Left renal pelvis (tissue), 4 donors: Measurements from ENCODE around the gene RPA1. TPM values are rescaled to one million over a fixed set of nuclear protein-coding genes. Genes with fewer than 3 reads are reported as not detected.
"Not testable (repeated sequence)": the region's sequence is repeated elsewhere in the genome, so short reads cannot be mapped to it uniquely, and the experiment has no call there.

ENCODE experiments used
- DNase-seq, 4 donors: peaks; one replicate each; pipeline ENCODE4 v3.0.0-alpha.2; 2013; ENCODE audit warnings: low read depth in 4 of 4, low spot score in 3 of 4
- polyA plus RNA-seq, 4 donors: library from polyadenylated mRNA; unstranded; fragments of 120-200 nt; gene quantifications; one replicate each; pipeline ENCODE4 v1.2.1, GENCODE V29; 2013; ENCODE audit not compliant: insufficient read length in 4 of 4

RPA1 gene
- polyA plus RNA-seq, 4 donors, result 105 to 142 (median 123) TPM

DNA sequence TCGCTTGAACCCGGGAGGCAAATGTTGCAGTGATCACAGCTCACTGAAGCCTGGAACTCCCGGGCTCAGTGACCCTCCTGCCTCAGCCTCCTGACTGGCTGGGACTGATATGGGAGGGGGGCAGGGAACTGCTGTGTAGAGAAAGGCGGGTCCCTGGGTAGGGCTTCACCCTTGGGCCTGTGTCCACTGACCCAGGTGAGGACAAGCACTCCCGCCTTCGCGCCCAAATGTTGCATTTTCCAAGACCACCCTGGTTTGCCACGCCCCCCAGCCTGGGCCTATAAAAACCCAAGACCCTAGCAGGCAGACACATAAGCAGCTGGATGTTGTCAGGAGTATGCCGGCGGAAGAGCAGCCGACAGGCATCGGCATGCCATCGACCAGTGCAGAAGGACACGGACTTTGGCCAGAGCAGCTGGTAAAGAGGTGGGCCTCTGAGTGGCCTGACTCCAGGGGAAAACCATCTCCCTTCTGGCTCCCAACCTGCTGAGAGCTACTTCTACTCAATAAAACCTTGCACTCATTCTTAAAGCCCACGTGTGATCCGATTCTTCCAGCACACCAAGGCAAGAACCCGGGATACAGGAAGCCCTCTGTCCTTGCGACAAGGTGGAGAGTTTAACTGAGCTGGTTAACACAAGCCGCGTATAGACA is 19.2 kb upstream of the RPA1 start:
- no peak for DNase-seq

DNA sequence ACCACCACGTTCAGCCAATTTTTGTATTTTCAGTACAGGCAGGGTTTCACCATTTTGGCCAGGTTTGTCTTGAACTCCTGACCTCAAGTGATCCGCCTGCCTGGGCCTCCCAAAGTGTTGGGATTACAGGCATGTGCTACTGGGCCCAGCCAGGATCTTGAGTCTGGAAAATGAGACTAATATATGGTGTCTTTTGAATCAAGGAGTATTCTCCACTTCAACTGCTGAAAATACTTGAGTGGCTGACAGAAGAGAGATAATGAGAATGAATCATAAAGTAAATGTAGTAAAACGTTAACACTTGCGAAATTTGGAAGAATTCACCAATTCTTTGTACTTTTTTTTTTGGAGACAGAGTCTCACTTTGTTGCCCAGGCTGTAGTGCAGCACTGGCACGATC is 16.7 kb upstream of the RPA1 start:
- DNase-seq, result no peak

DNA sequence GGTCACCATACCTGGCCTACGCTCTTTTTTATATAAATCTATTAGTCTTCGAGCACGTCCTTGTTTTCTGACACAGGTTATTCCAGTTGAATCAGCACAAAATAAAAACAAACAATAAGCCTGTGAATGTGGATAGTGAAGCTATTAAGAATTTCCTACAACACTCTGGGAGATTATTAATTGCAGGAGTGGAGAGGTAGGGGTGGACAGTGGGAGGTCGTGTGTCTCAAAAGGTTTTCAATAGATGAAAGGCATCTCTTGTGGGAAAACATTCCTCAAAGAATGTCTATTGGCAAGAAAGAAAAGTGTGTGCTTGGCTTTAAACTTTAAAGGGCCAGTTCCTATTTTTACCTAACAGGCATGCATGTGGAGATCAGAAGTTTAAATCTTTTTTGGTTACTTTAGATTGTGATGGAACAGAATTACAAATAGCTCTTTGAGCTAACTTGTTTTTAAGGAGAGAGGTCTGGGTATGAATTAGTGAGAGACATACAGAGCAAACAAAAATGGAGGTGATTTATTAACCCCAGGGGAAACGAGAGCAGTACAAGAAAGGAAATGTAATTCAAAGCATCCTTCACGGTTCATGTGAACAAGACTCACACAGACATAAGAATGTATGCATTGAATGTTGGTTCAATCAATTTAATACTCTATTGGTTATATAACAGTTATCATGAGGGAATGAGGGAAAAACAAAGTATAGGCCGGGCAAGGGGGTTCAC is 9.1 kb upstream of the RPA1 start:
- DNase-seq, result no peak

DNA sequence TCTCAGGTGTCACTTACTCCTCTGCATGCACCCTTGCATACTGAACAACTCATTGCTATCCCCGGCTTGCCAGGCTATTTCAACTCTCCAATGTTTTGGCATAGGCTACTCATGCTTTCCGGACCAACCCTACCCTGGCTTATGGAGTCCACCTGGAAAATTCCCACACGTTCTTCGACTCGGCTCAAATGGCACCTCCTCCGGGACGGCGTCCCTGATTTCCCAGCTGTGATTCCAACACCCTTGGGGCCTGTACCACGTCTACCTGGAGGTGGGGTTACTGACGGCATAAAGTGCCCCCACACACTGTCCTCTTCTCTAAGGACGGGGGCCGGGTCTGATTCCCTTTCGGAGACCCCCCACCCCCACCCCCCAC is 601 bp upstream of the RPA1 start:
- DNase-seq, result no peak

DNA sequence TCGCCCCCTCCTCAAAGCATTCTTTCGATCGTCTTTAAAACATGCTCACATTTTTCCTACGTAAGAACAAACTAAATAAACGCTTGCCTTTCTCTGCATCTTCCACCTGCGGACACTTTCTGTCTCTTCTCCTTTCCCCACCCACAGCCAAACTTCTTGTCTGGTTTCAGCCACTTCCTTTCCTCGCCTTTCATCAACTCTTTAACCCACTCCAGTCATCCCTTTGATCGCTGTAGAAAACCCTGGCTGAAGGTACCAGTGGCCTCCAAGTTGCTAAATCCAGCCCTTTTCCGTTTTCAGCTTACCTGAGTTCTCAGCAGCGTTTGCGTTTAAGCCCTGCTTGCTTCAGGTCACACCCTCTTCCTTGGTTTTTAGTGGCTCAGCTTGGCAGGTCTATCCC is 483 bp downstream of the RPA1 start:
- DNase-seq, result no peak

DNA sequence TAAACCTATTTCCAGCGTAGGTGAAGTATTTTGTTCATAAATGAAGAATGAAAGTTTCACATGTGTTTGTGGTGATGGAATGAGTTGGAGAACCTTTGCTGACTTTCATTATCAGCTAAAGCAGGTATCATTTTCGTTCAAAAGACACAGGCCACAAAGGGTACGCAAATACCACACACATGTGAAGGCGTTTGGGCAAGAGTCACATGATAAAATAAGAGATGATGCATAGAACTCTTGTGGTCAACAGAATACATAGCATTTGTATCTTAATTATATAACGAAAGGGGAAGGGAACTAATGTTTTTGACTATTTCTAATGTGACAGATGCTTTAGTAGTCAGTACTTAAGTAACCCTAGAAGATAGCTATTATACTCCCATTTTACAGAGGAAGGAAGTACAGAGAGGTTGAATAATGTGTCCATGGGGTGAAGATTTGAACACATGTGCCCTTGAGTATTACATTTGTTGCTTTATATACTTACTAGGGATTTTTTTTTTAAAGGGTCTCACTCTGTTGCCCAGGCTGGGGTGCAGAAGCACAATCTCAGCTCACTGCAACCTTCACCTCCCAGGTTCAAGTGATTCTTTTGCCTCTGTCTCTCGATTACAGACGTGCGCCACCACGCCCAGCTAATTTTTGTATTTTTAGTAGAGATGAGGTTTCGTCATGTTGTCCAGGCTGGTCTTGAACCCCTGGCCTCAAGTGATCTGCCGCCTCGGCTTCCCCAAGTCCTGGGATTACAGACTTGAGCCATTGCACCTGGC is 4.8 kb downstream of the RPA1 start:
- no peak for DNase-seq

DNA sequence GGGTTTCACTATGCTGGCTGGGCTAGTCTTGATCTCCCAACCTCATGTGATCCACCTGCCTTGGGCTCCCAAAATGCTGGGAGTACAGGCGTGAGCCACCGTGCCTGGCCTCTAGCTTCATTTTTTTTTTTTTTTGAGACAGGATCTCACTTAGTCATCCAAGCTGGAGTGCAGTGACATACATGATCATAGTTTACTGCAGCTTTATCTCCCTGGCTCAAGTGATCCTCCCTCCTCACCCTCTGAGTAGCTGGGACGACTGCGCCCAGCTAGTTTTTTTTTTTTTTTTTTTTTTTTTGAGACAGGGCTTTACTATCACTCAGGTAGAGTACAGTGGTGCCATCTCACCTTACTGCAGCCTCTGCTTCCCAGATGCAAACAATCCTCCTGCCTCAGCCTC is 9.7 kb downstream of the RPA1 start:
- no peak for DNase-seq

DNA sequence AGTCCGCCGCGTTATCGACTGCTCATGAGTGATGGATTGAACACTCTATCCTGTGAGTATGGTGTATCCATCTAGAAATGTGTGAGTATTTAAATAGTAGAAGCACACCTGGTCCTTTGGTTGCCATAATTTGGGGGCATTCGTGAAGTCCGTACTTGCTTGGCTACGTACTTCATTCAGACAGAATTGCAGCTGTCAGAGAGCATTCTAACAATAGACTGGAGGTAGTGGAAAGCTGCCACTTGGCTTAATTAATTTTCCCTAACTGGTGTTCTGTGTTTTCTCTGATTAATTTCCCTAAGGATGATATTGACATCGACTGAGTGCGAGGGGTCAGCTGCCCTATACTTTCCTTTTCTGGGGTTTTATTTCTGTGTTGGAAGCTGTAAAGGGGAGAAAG is 14.1 kb downstream of the RPA1 start:
- no peak for DNase-seq

DNA sequence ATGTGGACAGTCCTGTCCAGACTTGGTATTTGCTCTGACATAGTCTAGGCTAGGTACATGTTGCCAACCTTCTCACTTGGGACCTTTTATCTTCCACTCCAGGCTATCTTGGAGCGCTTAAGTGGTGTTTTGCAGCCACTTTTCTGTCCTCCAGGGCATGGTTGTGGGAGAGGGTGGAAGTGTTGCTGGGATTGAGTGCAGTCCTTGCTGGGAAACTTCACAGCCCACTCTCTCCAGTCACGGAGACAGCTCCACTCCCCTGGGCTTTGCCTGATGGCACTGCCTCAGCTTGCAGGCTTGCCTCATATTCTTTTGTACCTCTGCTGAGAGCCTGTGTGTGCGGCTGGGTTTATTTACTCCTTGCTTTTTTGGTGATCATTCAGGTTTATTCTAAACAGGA is 17.4 kb downstream of the RPA1 start:
- DNase-seq, result no peak

DNA sequence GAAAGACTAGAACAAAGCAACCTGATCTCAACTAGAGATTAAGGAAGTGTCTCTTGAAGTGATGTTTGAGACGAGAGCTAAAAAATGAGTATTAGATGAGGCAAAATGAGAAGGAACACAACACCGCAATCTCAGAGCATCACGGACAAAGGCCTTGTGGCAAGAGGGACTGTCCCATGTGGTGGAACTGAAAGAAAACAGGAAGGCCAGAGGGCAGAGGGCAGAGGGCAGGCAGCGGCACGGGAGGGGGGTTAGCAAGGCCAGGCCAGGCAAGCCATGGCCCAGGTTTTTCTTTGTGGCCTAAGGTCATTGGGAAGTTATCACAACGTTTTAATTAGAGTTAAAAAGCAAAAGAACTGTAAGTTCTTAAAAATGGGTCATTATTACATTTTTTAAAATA is 22.5 kb downstream of the RPA1 start:
- DNase-seq, result no peak

DNA sequence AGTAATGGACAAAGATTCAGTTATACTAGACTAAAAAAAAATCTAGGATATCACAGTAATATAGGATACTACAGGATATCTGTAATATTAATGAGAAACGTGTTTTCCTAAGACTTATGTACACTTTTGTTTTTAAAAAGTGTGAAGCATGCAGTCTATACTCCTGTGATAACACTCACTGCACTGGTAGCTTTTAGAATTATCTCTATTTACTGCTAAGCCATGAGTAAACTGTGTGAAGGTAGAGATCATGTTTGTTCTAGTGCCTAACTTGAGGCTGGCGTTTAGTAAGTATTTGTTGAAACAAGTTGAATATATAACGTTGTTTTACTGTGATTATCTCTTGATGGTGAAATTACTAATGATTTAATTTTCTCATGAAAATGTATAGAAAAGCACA is 23.9 kb downstream of the RPA1 start:
- DNase-seq, result no peak

DNA sequence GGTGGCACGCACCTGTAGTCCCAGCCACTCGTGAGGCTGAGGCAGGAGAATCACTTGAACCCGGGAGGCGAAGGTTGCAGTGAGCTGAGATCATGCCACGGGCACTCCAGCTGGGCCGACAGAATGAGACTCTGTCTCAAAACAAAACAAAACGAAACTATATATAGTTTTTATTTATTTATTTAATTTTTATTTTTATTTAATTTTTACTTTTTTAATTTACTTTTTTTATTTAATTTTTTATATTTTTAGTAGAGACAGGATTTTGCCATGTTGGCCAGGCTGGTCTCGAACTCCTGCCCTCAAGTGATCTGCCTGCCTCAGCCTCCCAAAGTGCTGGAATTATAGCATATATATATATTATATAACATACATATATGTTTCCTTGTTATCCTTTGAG is 26.7 kb downstream of the RPA1 start:
- DNase-seq, result not testable (repeated sequence)

DNA sequence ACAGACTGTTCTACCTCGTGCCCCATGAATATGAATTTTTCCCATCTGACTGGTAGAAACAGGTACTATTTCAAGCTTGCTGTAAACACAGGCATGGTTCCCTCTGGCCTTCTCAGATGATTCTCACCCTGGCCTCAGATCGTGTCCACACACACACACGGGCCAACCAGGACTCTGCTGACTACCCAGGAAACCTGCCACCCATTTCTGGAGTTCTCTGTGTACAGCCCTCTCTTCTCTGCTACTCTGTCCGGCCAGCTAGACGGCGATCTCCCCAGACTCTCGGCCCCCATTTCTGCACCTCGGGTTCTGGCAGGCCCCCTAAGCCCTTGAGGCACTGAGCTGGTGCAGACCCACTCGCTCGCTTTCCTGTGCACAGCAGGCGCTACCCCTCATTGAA is 31.2 kb downstream of the RPA1 start:
- DNase-seq, result no peak

DNA sequence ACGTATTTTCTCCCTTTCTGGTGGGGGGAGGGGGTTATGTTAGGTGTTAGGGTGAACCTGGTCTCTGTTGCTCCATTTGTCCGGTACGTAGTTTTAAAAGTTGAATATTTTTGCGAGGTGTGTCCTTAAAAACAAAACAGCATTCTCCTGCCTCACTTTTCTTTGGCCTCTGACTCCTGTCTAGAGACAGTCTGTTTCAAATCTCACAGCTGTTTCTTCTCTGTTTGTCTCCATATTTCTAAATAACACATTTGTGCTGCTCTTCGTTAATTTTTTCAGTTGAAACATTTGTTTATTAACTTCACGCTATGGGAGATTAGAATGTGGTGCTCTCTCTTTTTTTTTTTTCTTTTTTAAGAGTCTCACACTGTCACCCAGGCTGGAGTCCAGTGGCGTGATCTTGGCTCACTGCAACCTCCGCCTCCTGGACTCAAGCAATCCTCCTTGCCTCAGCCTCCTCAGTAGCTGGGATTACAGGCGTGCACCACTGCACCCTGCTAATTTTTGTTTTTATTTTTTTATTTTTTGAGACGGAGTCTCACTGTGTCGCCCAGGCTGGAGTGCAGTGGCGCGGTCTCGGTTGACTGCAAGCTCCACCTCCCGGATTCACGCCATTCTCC is 31.7 kb downstream of the RPA1 start:
- DNase-seq, result no peak

DNA sequence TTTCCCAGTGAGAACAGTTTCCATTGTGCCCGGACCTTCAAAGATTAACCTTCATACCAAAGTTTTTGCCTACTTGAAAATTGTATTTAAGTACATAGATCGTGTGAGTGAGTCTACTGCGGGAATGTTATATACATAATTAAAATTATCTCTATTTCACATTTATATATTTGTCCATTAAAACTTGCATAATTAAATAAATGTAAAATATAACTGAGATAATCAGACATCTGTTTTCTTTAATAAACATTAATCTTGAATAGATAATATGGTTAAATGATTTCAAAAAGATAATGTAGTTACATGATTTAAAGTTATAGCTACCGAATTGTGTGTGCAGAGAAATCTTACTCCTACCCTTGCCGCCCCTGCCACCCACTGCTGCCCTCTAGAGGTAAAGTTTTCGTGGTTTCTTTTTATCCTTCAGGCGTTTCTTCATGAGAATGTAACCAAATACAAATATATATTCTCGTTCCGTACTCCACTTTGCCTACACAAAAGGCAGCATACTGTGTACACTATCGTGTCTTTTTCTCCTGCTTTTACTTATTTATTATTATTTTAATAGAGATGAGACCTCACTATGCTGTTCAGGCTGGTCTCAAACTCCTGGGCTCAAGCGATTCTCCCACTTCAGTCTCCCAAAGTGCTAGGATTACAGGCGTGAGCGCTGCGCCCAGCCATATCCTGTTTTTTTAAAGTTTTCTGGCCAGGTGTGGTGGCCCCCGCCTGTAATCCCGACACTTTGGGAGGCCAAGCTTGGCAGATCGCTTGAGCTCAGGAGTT is 35.6 kb downstream of the RPA1 start:
- DNase-seq, result no peak

DNA sequence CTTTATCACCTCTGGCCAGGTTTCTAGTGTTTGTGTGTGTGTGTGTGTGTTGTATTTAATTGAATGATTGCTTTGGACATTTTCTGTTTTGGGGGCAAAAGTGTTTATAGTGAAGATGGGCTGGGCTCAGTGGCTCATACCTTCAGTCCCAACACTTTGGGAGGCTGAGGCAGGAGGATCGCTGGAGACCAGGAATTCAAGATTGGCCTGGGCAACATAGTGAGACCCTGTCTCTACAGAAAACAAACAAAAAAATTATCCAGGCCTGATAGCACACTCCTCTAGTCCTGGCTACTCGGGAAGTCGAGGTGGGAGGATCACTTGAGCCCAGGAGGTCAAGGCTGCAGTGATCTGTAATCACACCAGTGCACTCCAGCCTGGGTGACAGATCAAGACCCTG is 37.5 kb downstream of the RPA1 start:
- DNase-seq, result no peak

DNA sequence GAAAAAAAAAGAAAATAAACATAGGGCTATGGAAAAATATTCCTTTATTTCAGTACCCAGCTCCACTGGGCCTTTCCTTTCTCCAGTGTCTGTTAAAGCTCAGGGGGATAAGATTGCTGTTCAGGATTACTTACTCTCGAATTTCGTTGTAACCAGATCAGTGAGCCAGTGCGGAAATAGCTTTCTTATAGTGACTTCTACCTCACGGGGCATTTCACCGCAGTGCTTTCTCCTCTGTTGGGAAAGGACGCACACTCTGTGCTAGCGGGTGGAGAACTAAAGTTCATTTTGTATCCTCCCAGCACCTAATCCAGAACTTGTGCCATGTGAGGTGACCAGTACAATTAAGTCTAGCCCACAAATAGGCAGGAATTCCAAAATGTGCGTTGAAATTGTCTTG is 38.3 kb downstream of the RPA1 start:
- peak in 1 of 4 donors; percentile 6 for DNase-seq

DNA sequence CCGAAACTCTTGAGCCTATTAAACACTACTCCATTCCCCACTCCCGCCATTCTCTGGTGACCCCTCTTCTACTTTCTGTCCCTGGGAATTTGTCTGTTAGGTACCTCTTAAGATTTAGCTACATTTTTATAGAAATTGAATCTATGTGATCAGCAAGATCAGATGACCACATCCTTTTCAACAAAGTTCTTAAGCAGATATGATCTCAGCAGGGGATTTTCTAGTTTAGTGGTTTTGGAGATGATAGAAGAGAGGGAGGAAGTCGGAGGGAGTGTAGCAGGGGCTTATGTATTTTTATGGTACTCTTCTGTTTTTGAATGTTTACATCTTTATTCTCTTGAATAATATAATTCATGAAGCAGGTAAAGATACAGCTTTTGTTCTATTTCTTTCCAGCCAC is 40.8 kb downstream of the RPA1 start:
- DNase-seq, result no peak

DNA sequence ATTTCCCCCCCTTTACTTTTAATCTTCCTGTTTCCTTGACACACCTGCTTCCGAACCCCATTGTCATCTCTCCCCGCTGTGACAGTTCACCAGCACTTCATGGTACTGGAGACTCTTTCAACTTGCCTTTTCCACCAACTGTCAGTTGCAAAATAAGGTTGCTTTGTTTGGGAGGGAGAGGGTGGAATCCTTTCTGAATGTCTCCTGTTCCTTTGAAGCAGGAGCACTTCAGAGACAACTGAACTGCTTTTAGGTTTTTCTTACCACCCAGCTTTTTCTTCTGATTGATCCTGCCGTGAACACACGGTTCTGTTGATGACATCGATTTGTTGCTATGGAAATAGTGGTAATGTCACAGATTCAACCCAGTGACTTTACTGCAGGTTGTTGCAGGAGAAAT is 42.0 kb downstream of the RPA1 start:
- DNase-seq, result no peak

DNA sequence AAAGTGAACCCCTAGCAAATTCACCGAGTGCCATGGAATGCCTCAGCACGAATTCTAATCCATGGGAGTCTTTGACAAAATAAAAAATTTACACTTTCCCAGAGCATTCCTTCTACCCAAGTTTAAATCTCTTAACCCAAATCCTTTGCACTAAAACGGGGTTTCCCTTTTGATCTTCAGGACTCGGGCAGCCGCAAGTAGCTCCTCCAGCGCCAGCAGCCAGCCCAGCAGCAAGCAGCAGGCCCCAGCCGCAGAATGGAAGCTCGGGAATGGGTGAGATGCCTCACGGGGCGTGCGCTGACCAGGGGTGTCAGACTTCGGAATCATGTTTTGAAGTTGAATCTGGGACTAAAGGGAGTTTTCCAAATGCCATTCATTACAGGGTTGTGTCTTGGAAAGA is 42.4 kb downstream of the RPA1 start:
- DNase-seq, result no peak

DNA sequence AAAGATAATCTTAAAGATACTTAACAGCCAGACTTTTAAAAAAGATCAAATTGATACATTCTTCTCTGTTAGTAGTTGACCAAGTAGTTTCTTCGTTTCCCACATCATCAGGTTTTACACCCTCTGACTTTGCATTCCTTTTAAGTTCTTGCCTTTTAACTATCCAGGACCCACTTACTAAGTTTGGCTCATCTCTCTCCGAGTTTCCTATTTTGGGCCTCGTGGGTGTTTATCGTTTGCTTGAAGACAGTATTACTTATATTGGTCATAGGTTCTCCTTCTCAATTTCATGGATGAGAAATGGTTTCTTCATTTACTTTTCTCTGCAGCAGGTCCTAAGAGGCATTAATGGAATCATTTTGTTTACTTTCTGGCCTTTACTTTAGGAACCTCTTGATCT is 43.2 kb downstream of the RPA1 start:
- DNase-seq, result no peak
